Astrocyte of the cerebellum (primary cell): Measurements from ENCODE around the gene NUP155.

Source experiments
- DNase-seq: peaks from one replicate; pipeline ENCODE4 v3.0.0-alpha.2; 2011; ENCODE audit warnings: low read depth
- H3K4me3 ChIP-seq: 2 replicates; pipeline ENCODE4 v1.5.1; 2011; ENCODE audit warnings: mild to moderate bottlenecking, low read depth, low read length, moderate library complexity
- CTCF ChIP-seq: IDR thresholded peaks from 2 replicates; pipeline ENCODE4 v1.5.1; 2012; ENCODE audit warnings: low read length, low read depth, moderate library complexity, mild to moderate bottlenecking; ENCODE audit errors: missing control alignments
- in situ Hi-C: cut with HindIII; loops from 2 replicates; pipeline ENCODE4 v1.10.0; 2017; ENCODE audit warnings: low sequenced_read_pairs

NUP155 gene

GRCh38 chr5:37249815-37250164 lies 121.1 kb downstream of the NUP155 start:
- no peak for DNase-seq
- in situ Hi-C loops = no loop called here
- no peak for TF ChIP-seq CTCF
- peak overlapping the region; percentile 91 for H3K4me3 ChIP-seq

GRCh38 chr5:37248970-37249814 lies 121.7 kb downstream of the NUP155 start, which contains the start of gene CPLANE1:
Gene CPLANE1 (minus strand): TSS chr5:37249376. CDS start chr5:37247698, 1,678 bp downstream.
- peak; percentile 10 for TF ChIP-seq CTCF
- in situ Hi-C loops = no loop called here
- DNase-seq = peak; percentile 36
- H3K4me3 ChIP-seq = peak within 1 kb of the TSS; percentile 91

GRCh38 chr5:37248421-37248969 lies 122.4 kb downstream of the NUP155 start:
- H3K4me3 ChIP-seq = peak overlapping the region; percentile 91
- no peak for DNase-seq
- in situ Hi-C loops = no loop called here
- no peak for TF ChIP-seq CTCF

- no peak for TF ChIP-seq CTCF
- DNase-seq = no peak
- in situ Hi-C loops = no loop called here
- no peak overlapping the region for H3K4me3 ChIP-seq
These were observed 123.4 kb downstream of the NUP155 start for GRCh38 chr5:37247496-37247895.

GRCh38 chr5:37247036-37247435 lies 123.9 kb downstream of the NUP155 start:
- no peak for DNase-seq
- H3K4me3 ChIP-seq = no peak overlapping the region
- in situ Hi-C loops = no loop called here
- TF ChIP-seq CTCF = no peak
